Measurements from ENCODE around the gene NOTUM. TPM values are rescaled to one million over a fixed set of nuclear protein-coding genes. Genes with fewer than 3 reads are reported as not detected.

The NOTUM gene
- total RNA-seq, 2 experiments from 2014 or later: not detected

DNA sequence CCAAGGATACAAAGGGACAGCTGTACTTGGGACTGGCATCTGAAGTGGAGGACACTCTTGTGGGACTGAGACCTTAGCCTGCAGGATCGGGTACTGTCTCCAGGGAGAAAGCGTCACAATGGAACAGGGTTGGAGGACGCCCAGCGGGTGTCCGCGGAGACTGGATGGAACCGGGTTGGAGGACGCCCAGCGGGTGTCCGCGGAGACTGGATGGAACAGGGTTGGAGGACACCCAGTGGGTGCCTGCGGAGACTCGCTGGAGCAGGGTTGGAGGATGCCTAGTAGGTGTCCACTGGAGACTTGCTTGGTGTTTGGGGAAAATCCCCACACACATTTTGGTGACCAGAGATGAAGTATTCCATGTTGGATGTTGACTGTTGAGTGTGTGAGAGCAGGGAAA is 13.8 kb downstream of the NOTUM start, which contains the start of gene MYADML2:
Gene MYADML2, minus strand, starts transcription at position 45 of the 400 bp plus-strand sequence. CDS start 5,492 bp downstream, outside the sequence.
- ATAC-seq (ENCODE audit: poor library complexity) (no peak), DNase-seq (no peak)
- H3K27ac Mint-ChIP-seq: no peak within 1 kb of the TSS
- H3K36me3 Mint-ChIP-seq (ENCODE audit: low read depth): no peaks in the 10 kb centered on the region
- Histone ChIP-seq H3K27ac (ENCODE audit: low read depth in 1 of 2, low read length in 2 of 2) (no peak within 1 kb of the TSS), H3K4me3 (ENCODE audit: low read length) (no peak within 1 kb of the TSS), H3K36me3 (ENCODE audit: insufficient read depth, low read length) (no peaks in the 10 kb centered on the region), H3K9me3 (ENCODE audit: control insufficient read depth in 1 of 2, insufficient read depth in 1 of 2, low read length in 2 of 2) (no peaks in the 10 kb centered on the region), H3K4me1 (ENCODE audit: insufficient read depth, low read length) (no peaks in the 10 kb centered on the region), H3K27me3 (ENCODE audit: control insufficient read depth in 1 of 2, insufficient read depth in 2 of 2, low read length in 2 of 2) (peaks cover 0 to 2% of the 10 kb centered on the region in 2 experiments)
- H3K9me3 Mint-ChIP-seq: no peaks in the 10 kb centered on the region
- ChIA-PET POLR2A (no interaction called here), CTCF (interaction anchor here (1.6 kb wide), 1 partner anchor 12 kb away, joined by 4 read pairs; no protein-coding TSS in a partner anchor)
- no peaks in the 10 kb centered on the region for H3K27me3 Mint-ChIP-seq
- TF ChIP-seq, protein P1, sequence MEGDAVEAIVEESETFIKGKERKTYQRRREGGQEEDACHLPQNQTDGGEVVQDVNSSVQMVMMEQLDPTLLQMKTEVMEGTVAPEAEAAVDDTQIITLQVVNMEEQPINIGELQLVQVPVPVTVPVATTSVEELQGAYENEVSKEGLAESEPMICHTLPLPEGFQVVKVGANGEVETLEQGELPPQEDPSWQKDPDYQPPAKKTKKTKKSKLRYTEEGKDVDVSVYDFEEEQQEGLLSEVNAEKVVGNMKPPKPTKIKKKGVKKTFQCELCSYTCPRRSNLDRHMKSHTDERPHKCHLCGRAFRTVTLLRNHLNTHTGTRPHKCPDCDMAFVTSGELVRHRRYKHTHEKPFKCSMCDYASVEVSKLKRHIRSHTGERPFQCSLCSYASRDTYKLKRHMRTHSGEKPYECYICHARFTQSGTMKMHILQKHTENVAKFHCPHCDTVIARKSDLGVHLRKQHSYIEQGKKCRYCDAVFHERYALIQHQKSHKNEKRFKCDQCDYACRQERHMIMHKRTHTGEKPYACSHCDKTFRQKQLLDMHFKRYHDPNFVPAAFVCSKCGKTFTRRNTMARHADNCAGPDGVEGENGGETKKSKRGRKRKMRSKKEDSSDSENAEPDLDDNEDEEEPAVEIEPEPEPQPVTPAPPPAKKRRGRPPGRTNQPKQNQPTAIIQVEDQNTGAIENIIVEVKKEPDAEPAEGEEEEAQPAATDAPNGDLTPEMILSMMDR (IDR thresholded peaks at IDR 0.05): no peak
- H3K4me1 Mint-ChIP-seq (ENCODE audit: low read depth): no peaks in the 10 kb centered on the region
- no peak within 1 kb of the TSS for H3K4me3 Mint-ChIP-seq
- intact Hi-C loops (cut with DNase I, micrococcal nuclease): no loop called here

DNA sequence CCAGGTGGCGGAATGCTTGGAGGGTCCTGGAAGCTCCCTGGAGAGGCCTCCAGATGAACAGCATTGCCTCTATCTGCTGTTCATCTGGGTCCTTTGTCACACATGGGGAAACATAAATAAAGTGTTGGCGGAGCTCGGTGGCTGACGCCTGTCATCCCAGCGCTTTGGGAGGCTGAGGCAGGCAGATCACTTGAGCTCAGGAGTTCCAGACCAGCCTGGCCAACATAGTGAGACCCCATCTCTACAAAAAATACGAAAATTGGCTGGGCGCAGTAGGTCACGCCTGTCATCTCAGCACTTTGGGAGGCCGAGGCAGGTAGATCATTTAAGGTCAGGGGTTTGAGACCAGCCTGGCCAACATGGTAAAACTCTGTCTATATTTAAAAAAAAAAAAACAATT is 16.1 kb downstream of the NOTUM start:
- CTCF ChIA-PET: interaction anchor here (0.7 kb wide), 1 partner anchor 153 kb away, joined by 3 read pairs; no protein-coding TSS in a partner anchor
- Mint-ChIP-seq H3K27ac (no peak overlapping the region), H3K36me3 (ENCODE audit: low read depth) (no peaks in the 10 kb centered on the region), H3K9me3 (no peaks in the 10 kb centered on the region), H3K27me3 (peaks cover 6% of the 10 kb centered on the region), H3K4me1 (ENCODE audit: low read depth) (no peaks in the 10 kb centered on the region), H3K4me3 (no peak overlapping the region)
- POLR2A ChIA-PET: interaction anchor here (0.7 kb wide), 1 partner anchor 17 kb away, joined by 3 read pairs; no protein-coding TSS in a partner anchor
- no peak overlapping the region for H3K4me3 ChIP-seq (ENCODE audit: low read length)
- H3K4me1 ChIP-seq (ENCODE audit: insufficient read depth, low read length): no peaks in the 10 kb centered on the region
- H3K27me3 ChIP-seq (ENCODE audit: control insufficient read depth in 1 of 2, insufficient read depth in 2 of 2, low read length in 2 of 2): peaks cover 0 to 7% of the 10 kb centered on the region in 2 experiments
- intact Hi-C loops (cut with DNase I, micrococcal nuclease): no loop called here
- DNase-seq (no peak), ATAC-seq (ENCODE audit: poor library complexity) (no peak)
- H3K27ac ChIP-seq (ENCODE audit: low read depth in 1 of 2, low read length in 2 of 2): no peak overlapping the region
- H3K36me3 ChIP-seq (ENCODE audit: insufficient read depth, low read length): no peaks in the 10 kb centered on the region
- TF ChIP-seq, protein P1 (IDR thresholded peaks at IDR 0.05): no peak
- H3K9me3 ChIP-seq (ENCODE audit: control insufficient read depth in 1 of 2, insufficient read depth in 1 of 2, low read length in 2 of 2): peaks cover 0 to 11% of the 10 kb centered on the region in 2 experiments

DNA sequence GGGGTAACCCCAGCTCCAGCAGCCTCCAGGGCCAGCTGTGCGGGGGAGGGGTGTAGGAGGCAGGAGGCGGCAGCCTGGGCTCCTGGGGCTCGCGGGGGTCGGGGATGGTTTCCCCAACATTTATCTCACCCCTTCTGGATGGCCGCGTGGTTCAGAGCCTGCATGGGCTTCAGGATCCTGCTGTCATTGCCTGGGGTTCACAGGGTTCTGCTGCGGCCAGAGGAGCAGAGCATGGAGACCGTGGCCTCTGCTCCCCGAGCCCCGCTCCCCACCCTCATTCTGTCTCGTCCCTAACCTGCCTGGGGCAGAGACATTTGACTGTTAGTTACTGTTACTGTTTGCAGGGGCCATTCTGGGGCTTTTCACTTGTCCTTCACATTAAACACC is 18.8 kb downstream of the NOTUM start:
- intact Hi-C loops (cut with DNase I, micrococcal nuclease): no loop called here
- TF ChIP-seq, protein P1 (IDR thresholded peaks at IDR 0.05): no peak
- H3K9me3 ChIP-seq (ENCODE audit: control insufficient read depth in 1 of 2, insufficient read depth in 1 of 2, low read length in 2 of 2): peaks cover 0 to 11% of the 10 kb centered on the region in 2 experiments
- CTCF ChIA-PET: no interaction called here
- H3K9me3 Mint-ChIP-seq: no peaks in the 10 kb centered on the region
- H3K27ac Mint-ChIP-seq: no peak overlapping the region
- H3K4me3 Mint-ChIP-seq: no peak overlapping the region
- H3K4me1 ChIP-seq (ENCODE audit: insufficient read depth, low read length): peaks cover 8% of the 10 kb centered on the region
- POLR2A ChIA-PET: no interaction called here
- H3K36me3 Mint-ChIP-seq (ENCODE audit: low read depth): no peaks in the 10 kb centered on the region
- DNase-seq (no peak), ATAC-seq (ENCODE audit: poor library complexity) (no peak)
- H3K4me3 ChIP-seq (ENCODE audit: low read length): no peak overlapping the region
- no peak overlapping the region for H3K27ac ChIP-seq (ENCODE audit: low read depth in 1 of 2, low read length in 2 of 2)
- peaks cover 6% of the 10 kb centered on the region for H3K27me3 Mint-ChIP-seq
- H3K4me1 Mint-ChIP-seq (ENCODE audit: low read depth): no peaks in the 10 kb centered on the region
- no peaks in the 10 kb centered on the region for H3K36me3 ChIP-seq (ENCODE audit: insufficient read depth, low read length)
- H3K27me3 ChIP-seq (ENCODE audit: control insufficient read depth in 1 of 2, insufficient read depth in 2 of 2, low read length in 2 of 2): peaks cover 0 to 9% of the 10 kb centered on the region in 2 experiments

All from CD4-positive, alpha-beta T cell (primary cell).